ENCODE results near the gene ACSM4.

GRCh38 chr12:7310070-7310469 is 6.2 kb downstream of the ACSM4 start:
- no peak for TF ChIP-seq CTCF (IDR thresholded peaks at IDR 0.05)
- TF ChIP-seq EP300 (IDR thresholded peaks at IDR 0.05), result no peak
- no peak for TF ChIP-seq POLR2A (IDR thresholded peaks at IDR 0.05)
